DOHH2 (cell line): ENCODE measurements around the gene RAP1GAP.

Experiments
- H3F3A ChIP-seq: fragments of 200-600 bp; sonication (generic), shearing (Covaris generic); 2 replicates; pipeline ENCODE4 v1.6.0; 2016; ENCODE audit warnings: antibody characterized with exemption, mild to moderate bottlenecking; ENCODE audit not compliant: control insufficient read depth, insufficient read depth
- H3K27ac ChIP-seq: fragments of 200-600 bp; sonication (generic); 2 replicates; pipeline ENCODE4 v1.5.1; 2014; ENCODE audit warnings: low read depth, mild to moderate bottlenecking, low read length, moderate library complexity
- H3K27me3 ChIP-seq: fragments of 200-600 bp; sonication (generic); 2 replicates; pipeline ENCODE4 v1.6.1; 2014; ENCODE audit warnings: mild to moderate bottlenecking, low read length, mixed read lengths; ENCODE audit not compliant: control insufficient read depth
- H3K36me3 ChIP-seq: fragments of 200-600 bp; sonication (generic); 2 replicates; pipeline ENCODE4 v1.6.1; 2014; ENCODE audit warnings: mild to moderate bottlenecking, low read length, moderate library complexity, mixed read lengths; ENCODE audit not compliant: control insufficient read depth
- H3K4me1 ChIP-seq: fragments of 200-600 bp; sonication (generic); 2 replicates; pipeline ENCODE4 v1.6.1; 2014; ENCODE audit warnings: mild to moderate bottlenecking, low read length, mixed read lengths; ENCODE audit not compliant: control insufficient read depth
- H3K4me2 ChIP-seq: fragments of 200-600 bp; sonication (generic); 2 replicates; pipeline ENCODE4 v1.6.0; 2014; ENCODE audit warnings: mild to moderate bottlenecking, low read length, moderate library complexity
- H3K4me3 ChIP-seq: fragments of 200-600 bp; sonication (generic); 2 replicates; pipeline ENCODE4 v1.5.1; 2014; ENCODE audit warnings: mild to moderate bottlenecking, low read length, mixed read lengths
- H3K79me2 ChIP-seq: fragments of 200-600 bp; sonication (generic); 2 replicates; pipeline ENCODE4 v1.6.1; 2014; ENCODE audit warnings: mild to moderate bottlenecking, low read length, mixed read lengths; ENCODE audit not compliant: control insufficient read depth
- H3K9me2 ChIP-seq: fragments of 200-600 bp; sonication (generic); replicated peaks from 2 replicates; pipeline ENCODE4 v1.6.1; 2014; ENCODE audit warnings: mild to moderate bottlenecking, low read length, mixed read lengths; ENCODE audit not compliant: control insufficient read depth
- H3K9me3 ChIP-seq: fragments of 200-600 bp; sonication (generic); 2 replicates; pipeline ENCODE4 v1.6.1; 2014; ENCODE audit warnings: antibody characterized with exemption, low read length, mixed read lengths; ENCODE audit not compliant: control insufficient read depth, insufficient read depth
- H4K20me1 ChIP-seq: fragments of 200-600 bp; sonication (generic); 2 replicates; pipeline ENCODE4 v1.6.0; 2014; ENCODE audit warnings: low read depth, mild to moderate bottlenecking, antibody characterized with exemption, low read length, moderate library complexity; ENCODE audit not compliant: control insufficient read depth, insufficient read depth
- EZH2phosphoT487 ChIP-seq: fragments of 200-600 bp; sonication (generic); IDR thresholded peaks from 2 replicates; pipeline ENCODE4 v1.6.1; 2017; ENCODE audit warnings: borderline replicate concordance, mild to moderate bottlenecking, antibody characterized with exemption, low read length, moderate library complexity, mixed read lengths
- TF ChIP-seq, protein P1 (sequence below): fragments of 200-600 bp; sonication (generic); IDR thresholded peaks from one replicate; pipeline ENCODE4 v1.5.1; 2014; ENCODE audit warnings: antibody characterized with exemption, mild to moderate bottlenecking, low read depth, low read length; ENCODE audit not compliant: poor library complexity, severe bottlenecking

Gene RAP1GAP

DNA sequence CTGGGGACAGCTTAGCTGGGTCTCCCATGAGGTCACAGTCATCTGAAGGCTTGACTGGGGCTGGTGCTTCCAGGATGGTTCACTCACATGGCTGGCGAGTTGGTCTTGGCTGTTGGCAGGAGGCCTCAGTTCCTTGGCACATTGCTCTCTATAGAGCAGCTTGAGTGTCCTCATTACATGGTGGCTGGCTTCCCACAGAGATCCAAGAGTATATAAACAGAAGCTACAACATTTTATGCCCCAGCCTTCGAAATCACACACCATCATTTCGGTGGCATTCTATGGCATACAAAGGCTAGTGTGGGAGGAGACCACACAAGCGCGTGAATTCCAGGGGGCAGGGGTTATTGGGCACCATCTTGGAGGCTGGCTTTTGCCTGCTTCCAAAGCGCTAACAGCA is 96.9 kb downstream of the RAP1GAP start:
- no peak overlapping the region for H3K27ac ChIP-seq
- TF ChIP-seq, protein P1, sequence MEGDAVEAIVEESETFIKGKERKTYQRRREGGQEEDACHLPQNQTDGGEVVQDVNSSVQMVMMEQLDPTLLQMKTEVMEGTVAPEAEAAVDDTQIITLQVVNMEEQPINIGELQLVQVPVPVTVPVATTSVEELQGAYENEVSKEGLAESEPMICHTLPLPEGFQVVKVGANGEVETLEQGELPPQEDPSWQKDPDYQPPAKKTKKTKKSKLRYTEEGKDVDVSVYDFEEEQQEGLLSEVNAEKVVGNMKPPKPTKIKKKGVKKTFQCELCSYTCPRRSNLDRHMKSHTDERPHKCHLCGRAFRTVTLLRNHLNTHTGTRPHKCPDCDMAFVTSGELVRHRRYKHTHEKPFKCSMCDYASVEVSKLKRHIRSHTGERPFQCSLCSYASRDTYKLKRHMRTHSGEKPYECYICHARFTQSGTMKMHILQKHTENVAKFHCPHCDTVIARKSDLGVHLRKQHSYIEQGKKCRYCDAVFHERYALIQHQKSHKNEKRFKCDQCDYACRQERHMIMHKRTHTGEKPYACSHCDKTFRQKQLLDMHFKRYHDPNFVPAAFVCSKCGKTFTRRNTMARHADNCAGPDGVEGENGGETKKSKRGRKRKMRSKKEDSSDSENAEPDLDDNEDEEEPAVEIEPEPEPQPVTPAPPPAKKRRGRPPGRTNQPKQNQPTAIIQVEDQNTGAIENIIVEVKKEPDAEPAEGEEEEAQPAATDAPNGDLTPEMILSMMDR: no peak
- no peak for TF ChIP-seq EZH2phosphoT487
- H3K9me2 ChIP-seq: no peaks in the 10 kb centered on the region
- no peaks in the 10 kb centered on the region for H3K79me2 ChIP-seq
- no peaks in the 10 kb centered on the region for H3K27me3 ChIP-seq
- no peaks in the 10 kb centered on the region for H3K36me3 ChIP-seq
- no peak overlapping the region for H3K4me3 ChIP-seq
- no peak overlapping the region for H3K4me2 ChIP-seq
- no peaks in the 10 kb centered on the region for H3K4me1 ChIP-seq
- H3F3A ChIP-seq: no peaks in the 10 kb centered on the region
- H3K9me3 ChIP-seq: no peaks in the 10 kb centered on the region
- H4K20me1 ChIP-seq: no peaks in the 10 kb centered on the region

DNA sequence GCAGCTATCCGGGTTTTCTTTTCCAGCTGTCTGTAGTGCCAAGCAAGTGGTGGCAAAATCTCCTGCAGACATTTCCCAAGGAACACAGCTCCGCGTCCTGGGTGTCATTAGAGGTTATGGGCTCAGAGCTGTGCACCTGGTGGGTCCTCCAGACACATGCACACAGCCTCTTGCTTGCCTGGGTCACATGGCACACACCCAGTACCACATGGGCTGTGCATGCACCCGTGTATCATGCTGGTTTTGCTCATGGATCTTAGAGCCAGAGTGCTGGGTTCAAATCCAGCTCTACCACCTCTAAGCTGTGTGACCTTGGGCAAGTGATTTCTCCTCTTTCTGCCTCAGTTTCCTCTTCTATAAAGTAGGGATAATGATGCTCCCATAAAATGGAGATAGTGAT is 98.3 kb downstream of the RAP1GAP start:
- Histone ChIP-seq H3K9me2 (no peaks in the 10 kb centered on the region), H3K27ac (no peak overlapping the region), H3K4me1 (no peaks in the 10 kb centered on the region), H3K9me3 (no peaks in the 10 kb centered on the region), H3K36me3 (no peaks in the 10 kb centered on the region), H3K27me3 (peaks cover 3% of the 10 kb centered on the region; the same call in 1 of the 2 replicates), H3K4me2 (no peak overlapping the region), H3K4me3 (no peak overlapping the region), H3K79me2 (no peaks in the 10 kb centered on the region), H4K20me1 (no peaks in the 10 kb centered on the region), H3F3A (no peaks in the 10 kb centered on the region)
- TF ChIP-seq, protein P1: no peak
- no peak for TF ChIP-seq EZH2phosphoT487

DNA sequence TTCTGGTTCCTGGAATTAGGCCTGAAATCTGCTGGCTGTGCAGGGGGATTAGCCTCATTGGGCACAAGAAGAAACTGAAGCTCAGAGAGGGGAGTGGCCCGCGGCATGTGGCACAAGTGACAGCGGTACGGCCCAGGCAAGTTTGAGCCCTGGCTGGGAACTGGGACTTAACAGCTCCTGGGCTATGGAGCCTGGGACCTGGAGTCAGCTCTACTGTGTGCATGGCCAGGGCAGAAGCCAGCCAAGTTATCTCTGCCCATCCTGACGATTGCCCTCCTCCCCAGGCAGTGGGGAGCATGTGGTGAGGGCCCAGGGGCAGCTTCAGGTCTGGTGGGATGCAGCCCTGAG is 98.7 kb downstream of the RAP1GAP start:
- no peaks in the 10 kb centered on the region for H3K9me2 ChIP-seq
- H3K4me3 ChIP-seq: no peak overlapping the region
- H3K9me3 ChIP-seq: no peaks in the 10 kb centered on the region
- H3K4me2 ChIP-seq: no peak overlapping the region
- TF ChIP-seq, protein P1: no peak
- TF ChIP-seq EZH2phosphoT487: no peak
- no peaks in the 10 kb centered on the region for H3K4me1 ChIP-seq
- peaks cover 3% of the 10 kb centered on the region; the same call in 1 of the 2 replicates for H3K27me3 ChIP-seq
- no peaks in the 10 kb centered on the region for H3F3A ChIP-seq
- H3K36me3 ChIP-seq: no peaks in the 10 kb centered on the region
- no peaks in the 10 kb centered on the region for H4K20me1 ChIP-seq
- H3K79me2 ChIP-seq: no peaks in the 10 kb centered on the region
- H3K27ac ChIP-seq: no peak overlapping the region
